Caki2 (cell line): ENCODE measurements around the gene TRAF3. TPM values are rescaled to one million over a fixed set of nuclear protein-coding genes. Genes with fewer than 3 reads are reported as not detected.

Experiments
- DNase-seq: peaks from one replicate; pipeline ENCODE4 v3.0.0-alpha.2; 2015; ENCODE audit warnings: low read depth
- in situ Hi-C: cut with HindIII; loops from 2 replicates; pipeline ENCODE4 v1.10.0; 2016; ENCODE audit warnings: low sequenced_read_pairs, low pct_unique_long_range_greater_than_20kb, mixed read lengths
- total RNA-seq: library from RNA; depleted of rRNA; stranded (reverse); fragments of >200 nt; shearing (Covaris generic); gene quantifications from 2 replicates; pipeline ENCODE4 v1.2.3, GENCODE V29; 2014; ENCODE audit warnings: low replicate concordance; rRNA removed

Gene TRAF3
- total RNA-seq, 1 experiment from 2014 or later = 13.2 TPM

DNA sequence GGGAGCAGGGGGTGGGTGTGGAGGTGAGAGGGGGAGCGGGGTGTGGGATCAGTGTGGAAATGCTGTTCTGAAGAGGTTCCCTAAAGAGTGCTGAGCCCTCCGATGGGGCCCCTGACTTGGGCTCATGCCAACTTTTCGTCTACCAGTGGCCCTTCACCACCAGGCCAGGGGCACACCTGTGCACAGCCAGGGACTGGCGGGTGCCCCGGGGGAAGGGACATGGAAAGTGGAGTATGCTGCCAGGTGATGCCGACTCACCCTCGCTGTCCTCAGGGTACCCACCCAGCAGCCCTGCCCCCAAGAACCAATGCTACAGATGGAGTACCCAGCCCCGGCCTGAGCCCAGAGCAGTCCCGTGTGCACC is 171.4 kb downstream of the TRAF3 start:
- in situ Hi-C loops = no loop called here
- DNase-seq = no peak

DNA sequence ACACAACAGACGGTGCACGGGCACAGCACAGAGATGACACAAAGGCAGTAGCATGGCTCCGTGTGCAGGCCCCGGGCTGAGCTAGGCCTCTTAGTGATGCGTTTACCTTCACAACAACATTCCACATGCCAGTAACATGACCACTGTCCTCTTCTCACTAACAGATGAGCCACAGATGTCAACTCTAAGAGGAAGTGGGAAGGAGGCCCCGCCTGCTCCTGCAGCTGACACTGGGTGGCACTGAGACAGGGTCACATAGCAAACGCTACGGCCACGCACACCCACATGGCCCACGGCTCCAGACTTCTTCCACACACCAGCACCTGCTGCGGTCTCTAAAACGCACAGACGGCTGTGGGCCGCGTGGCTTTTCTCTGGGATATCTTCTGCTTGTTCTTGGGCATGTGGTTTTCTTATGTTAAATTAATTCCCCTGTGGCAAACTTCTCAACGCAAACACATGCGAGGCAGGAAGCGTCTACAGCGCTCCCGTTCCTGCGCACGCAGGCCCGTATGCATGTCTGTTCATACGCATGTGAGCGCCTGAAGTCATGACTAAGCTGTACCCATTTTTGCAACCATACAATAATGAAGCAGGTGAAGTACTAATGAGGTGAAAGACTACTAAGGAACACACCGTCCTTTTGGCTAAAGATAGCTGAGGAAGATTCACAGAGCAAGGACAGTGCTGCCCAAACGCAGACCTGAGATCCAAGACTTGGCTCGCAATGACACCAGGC is 172.0 kb downstream of the TRAF3 start:
- DNase-seq = peak; percentile 11
- in situ Hi-C loops = no loop called here

DNA sequence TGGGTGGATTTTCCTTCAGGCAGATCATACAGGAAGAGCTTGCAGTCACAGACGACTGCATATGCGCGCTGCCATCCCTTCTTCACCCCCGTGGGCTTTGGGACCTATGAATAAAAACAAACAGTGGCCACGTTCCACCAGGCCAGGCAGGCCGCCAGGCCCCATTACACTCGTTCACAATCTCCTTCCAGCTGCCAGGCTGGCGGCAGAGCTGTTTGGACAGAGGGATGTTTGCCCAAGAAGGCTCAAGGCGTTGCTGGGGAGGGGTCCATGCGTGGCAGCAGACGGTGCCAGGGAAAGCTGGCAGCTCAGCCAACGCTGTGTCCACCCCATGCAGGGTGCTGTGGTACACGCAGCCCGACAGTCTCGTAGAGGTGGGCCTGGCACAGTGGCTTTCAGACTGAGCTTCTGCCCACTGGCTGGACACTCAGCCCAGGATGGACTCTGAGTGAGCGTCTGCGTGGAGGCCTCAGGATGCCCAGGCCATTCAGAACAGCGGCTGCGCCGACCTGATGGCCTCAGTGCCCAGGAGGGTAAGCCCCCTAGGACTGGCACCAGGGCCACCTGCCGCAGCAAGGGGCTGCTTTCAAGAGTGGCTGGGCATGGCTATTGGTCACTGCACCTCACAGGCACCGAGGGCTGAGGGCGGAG is 172.7 kb downstream of the TRAF3 start:
- no peak for DNase-seq
- in situ Hi-C loops = no loop called here

DNA sequence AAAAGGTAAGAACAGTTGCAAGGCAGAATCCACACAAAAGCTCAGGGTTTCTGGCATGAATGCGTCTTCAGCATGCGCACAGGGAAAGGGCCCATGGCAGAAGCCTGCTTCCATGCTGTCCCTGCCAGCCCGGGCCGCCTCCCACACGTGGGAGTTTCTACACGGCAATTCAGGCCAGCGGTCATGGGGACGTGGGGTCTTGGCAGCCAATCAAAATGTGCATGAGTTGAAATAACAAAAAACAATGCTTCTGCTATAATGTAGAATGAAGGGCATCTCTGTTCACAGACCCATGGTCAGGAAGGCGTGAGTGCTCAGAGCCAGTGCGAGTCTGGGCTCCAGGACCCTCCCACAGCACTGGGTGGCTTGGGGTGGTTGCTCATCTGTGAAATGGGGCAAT is 173.8 kb downstream of the TRAF3 start:
- in situ Hi-C loops = no loop called here

DNA sequence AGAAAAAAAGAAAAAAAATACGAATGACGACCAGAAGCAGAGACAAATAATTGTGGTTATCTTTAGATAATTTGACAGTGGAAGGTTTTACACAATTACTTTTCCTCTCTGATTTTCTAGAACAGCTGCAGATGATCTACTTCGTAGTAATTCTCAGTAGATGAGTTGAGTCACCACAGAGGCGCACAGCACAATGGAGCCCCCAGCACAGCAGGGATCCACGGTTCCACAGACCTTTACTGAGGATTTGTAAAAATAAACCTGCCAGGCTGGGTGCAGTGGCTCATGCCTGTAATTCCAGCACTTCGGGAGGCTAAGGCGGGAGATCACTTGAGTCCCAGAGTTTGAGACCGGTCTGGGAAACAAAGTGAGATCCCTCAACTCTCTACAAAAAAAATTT is 174.6 kb downstream of the TRAF3 start:
- in situ Hi-C loops = no loop called here
- DNase-seq = no peak

More for the DNA sequence above, 173.8 kb downstream of the TRAF3 start:
- no peak for DNase-seq

DNA sequence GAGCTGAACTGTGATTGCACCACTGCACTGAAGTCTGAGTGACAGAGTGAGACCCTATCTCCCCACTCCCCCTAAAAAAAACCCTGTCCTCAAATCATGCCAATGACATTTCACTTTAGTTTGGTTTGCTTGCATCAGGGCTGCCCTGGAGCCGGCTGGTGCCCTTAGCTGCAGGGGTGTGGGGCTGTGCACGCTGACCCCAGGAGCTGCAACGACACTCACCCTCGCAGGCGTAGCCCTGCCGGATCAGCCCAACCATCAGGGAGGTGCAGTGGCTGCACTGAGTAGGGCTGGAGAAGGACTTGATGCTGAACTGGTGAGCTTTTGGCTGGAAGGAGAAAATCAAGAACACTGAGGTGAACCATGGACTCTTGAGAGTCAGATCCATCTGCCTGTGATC is 175.0 kb downstream of the TRAF3 start:
- DNase-seq = no peak
- in situ Hi-C loops = no loop called here

DNA sequence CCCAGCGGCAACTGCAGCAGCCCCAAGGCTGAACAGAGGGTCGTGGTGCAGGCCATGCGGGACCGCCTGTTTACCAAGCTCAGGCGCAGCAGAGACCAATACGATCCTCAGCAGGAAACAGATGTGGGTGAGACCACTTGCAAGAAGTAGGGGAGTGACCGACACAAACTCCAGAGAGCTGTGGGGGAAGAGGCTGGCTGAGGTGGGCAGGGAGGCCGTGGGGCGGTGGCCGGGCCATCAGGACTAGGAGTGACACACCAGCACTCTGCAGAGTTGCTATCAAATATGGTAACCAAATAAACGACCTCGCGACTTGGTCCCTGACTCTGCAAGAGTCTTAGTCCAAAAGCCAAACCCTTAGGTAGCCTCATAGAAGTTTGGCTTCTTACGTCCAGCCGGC is 175.9 kb downstream of the TRAF3 start:
- in situ Hi-C loops = no loop called here
- DNase-seq = no peak

DNA sequence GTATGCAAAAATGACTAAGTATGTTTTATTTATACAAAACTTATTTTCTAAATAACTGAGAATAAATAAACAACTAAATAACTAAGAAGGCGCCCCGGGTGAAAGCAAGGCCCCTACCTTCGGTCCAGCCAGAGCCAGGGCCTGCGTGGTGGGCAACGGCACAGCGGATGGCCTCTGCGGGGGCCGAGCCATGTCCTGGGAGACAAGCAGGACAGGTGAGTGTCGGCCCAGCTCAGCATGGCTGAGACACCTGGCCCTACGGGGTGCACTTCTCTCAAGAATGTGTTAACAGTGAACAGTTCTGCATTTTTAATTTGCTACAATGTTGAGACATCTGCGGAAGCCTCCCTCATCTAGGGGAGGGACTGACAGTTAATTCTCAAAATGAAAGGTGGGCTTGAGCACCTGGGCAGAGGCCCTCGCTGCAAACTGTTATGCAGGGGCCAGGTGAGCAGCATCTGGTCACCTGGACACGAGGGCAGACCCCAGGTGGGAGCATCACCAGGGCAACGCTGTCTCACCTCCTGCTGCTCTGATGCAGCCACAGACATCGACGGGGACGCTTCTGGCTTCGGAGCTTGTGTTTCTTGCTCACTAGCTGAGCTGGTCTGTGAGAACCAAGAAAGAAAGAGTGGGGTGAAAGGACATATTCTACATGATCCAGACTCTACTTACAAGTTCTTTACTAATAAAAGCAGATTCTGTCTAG is 177.0 kb downstream of the TRAF3 start:
- in situ Hi-C loops = no loop called here
- no peak for DNase-seq

DNA sequence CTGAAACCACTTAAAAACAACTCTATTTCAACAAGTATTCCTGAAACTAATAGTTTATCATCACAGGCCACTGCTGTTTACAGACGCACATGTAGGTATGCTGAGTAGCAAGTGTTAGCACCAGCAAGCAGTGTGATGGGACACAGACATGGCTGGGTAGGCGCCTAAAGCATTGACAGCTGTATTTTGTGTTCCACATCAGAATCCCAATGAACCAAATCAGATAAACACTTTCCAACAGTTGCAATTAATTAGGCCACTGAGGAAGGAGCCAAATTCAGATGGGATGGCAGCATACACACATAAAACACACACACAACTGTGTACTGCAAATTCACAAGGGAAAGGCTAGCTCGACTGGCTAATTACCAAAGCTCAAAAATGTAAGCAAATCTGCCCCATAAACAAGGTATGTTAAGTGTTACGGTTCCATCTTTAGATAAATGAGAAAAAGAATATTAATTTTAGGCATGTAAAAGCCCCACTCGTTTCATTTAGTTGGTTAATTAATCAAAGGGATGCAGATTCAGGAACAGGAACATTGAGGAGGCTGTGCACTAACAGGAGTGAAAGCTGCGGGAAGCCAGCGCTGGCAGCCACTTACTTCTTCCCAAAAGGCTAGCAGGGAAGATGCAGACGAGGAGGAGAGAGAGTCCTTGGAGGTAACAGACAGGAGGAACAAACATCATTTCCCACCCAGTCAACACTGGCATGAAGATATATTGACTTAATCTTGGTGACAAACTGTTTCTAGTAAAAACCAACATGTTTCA is 178.6 kb downstream of the TRAF3 start:
- no peak for DNase-seq
- in situ Hi-C loops = no loop called here

DNA sequence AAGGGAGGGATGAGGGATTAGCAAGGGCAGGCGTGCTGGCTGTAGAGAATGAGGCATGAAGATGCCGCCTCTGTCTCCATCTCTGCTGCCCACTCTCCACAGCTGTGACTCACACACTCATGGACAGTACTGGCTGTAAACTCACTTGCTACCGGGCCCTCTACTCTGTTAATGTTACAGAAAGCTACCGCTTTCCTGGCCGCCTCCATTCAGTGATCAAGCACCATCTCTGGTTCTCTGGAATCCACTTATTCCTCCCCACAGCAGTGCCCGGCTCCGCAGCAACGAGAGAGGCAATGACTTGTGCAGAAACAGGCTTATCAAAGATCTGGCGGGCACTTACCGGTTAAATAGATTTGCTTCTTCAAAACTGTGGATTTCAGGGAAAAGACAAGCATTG is 180.0 kb downstream of the TRAF3 start:
- DNase-seq = no peak
- in situ Hi-C loops = no loop called here

DNA sequence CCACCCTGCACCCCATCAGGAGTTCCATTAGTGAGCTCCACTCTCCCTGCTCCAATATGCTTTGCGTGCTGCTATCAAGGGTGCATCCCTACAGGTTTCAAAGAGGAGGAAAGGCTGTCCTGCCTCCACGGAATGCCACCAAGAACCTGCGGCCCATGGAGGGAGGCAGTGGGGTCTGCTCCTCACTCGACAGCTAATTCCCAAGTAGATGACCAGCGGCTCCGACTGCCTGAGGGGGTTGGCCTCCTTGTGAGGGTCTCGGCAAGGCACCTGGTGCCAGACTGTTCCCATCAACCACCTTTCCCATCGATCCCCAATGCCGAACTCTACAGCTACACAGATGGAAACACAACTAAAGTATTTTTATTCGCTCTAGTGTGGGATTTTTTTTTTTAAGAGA is 181.2 kb downstream of the TRAF3 start:
- in situ Hi-C loops = no loop called here
- DNase-seq = no peak

Other genes with a start within 250 kb of the TRAF3 start
- gene RCOR1, start 184.8 kb upstream of the TRAF3 start, total RNA-seq = 6.1 and 9.1 TPM in 2 replicates
- gene AMN, start 145.2 kb downstream of the TRAF3 start, total RNA-seq = 0.41 and 1.5 TPM in 2 replicates